ENCODE data around the gene PCDH1.

PCDH1 gene

GRCh38 chr5:141882594-141883183 lies 4.5 kb upstream of the PCDH1 start:
- Histone ChIP-seq H3K4me1 (peaks cover 0 to 20% (median 10%) of the 10 kb centered on the region in 4 donors), H3K27me3 (peaks cover 0 to 60% of the 10 kb centered on the region in 2 donors), H3K36me3 (no peaks in the 10 kb centered on the region), H3K27ac (no peak overlapping the region), H3K4me3 (no peak overlapping the region), H3K9me3 (no peaks in the 10 kb centered on the region)
- intact Hi-C loops (cut with DNase I; ENCODE audit: low total_unique reads), result loop anchor here (5.0 kb wide), 1 partner anchor 75 kb away; the partner anchor contains the start of gene PCDH12
- peak in 1 of 2 donors; percentile 31 for DNase-seq
- no peak for TF ChIP-seq CTCF (IDR thresholded peaks at IDR 0.05)

GRCh38 chr5:141881886-141882285 lies 3.7 kb upstream of the PCDH1 start:
- no peak overlapping the region for H3K4me3 ChIP-seq
- no peak for TF ChIP-seq CTCF (IDR thresholded peaks at IDR 0.05)
- peaks cover 0 to 68% of the 10 kb centered on the region in 2 donors for H3K27me3 ChIP-seq

GRCh38 chr5:141880961-141881801 lies 3.0 kb upstream of the PCDH1 start:
- no peaks in the 10 kb centered on the region for H3K9me3 ChIP-seq
- peaks cover 0 to 34% (median 25%) of the 10 kb centered on the region in 4 donors for H3K4me1 ChIP-seq
- H3K27me3 ChIP-seq, result peaks cover 0 to 75% of the 10 kb centered on the region in 2 donors
- TF ChIP-seq CTCF (IDR thresholded peaks at IDR 0.05), result no peak
- DNase-seq, result peak in 1 of 2 donors; percentile 64
- intact Hi-C loops (cut with DNase I; ENCODE audit: low total_unique reads), result loop anchor here (5.0 kb wide), 1 partner anchor 76 kb away; the partner anchor contains the start of gene PCDH12
- no peak overlapping the region for H3K27ac ChIP-seq
- H3K4me3 ChIP-seq, result no peak overlapping the region
- H3K36me3 ChIP-seq, result no peaks in the 10 kb centered on the region

More at GRCh38 chr5:141881886-141882285, 3.7 kb upstream of the PCDH1 start:
- intact Hi-C loops (cut with DNase I; ENCODE audit: low total_unique reads), result loop anchor here (5.0 kb wide), 1 partner anchor 75 kb away; the partner anchor contains the start of gene PCDH12
- no peaks in the 10 kb centered on the region for H3K36me3 ChIP-seq
- H3K9me3 ChIP-seq, result no peaks in the 10 kb centered on the region
- H3K27ac ChIP-seq, result no peak overlapping the region
- H3K4me1 ChIP-seq, result peaks cover 0 to 28% (median 18%) of the 10 kb centered on the region in 4 donors
- DNase-seq, result peak in 1 of 2 donors; percentile 41

GRCh38 chr5:141879941-141880738 lies 1.9 kb upstream of the PCDH1 start:
- Histone ChIP-seq H3K4me3 (no peak overlapping the region), H3K27me3 (peaks cover 0 to 74% of the 10 kb centered on the region in 2 donors)
- TF ChIP-seq CTCF (IDR thresholded peaks at IDR 0.05), result no peak

GRCh38 chr5:141879426-141879759 lies 1.2 kb upstream of the PCDH1 start:
- Histone ChIP-seq H3K4me3 (no peak overlapping the region), H3K27me3 (peaks cover 0 to 69% of the 10 kb centered on the region in 2 donors), H3K9me3 (no peaks in the 10 kb centered on the region), H3K36me3 (no peaks in the 10 kb centered on the region), H3K4me1 (peaks cover 0 to 48% (median 36%) of the 10 kb centered on the region in 4 donors), H3K27ac (no peak overlapping the region)
- intact Hi-C loops (cut with DNase I; ENCODE audit: low total_unique reads), result loop anchor here (2.0 to 10.0 kb wide), 3 partner anchors 37 to 179 kb away; no protein-coding TSS in a partner anchor
- TF ChIP-seq CTCF (IDR thresholded peaks at IDR 0.05), result no peak
- DNase-seq, result no peak

More at GRCh38 chr5:141879941-141880738, 1.9 kb upstream of the PCDH1 start:
- Histone ChIP-seq H3K27ac (no peak overlapping the region), H3K36me3 (no peaks in the 10 kb centered on the region), H3K9me3 (no peaks in the 10 kb centered on the region), H3K4me1 (peaks cover 0 to 43% (median 34%) of the 10 kb centered on the region in 4 donors)
- intact Hi-C loops (cut with DNase I; ENCODE audit: low total_unique reads), result loop anchor here (2.0 to 10.0 kb wide), 4 partner anchors 38 to 179 kb away; partner anchors contain the start of gene PCDH12
- DNase-seq, result peak in 1 of 2 donors; percentile 56
